ENCODE results near the gene GRAP2.
A peak's percentile ranks its signal among the peaks of the same experiment; 100 is the strongest.
"Not testable (repeated sequence)": the region's sequence is repeated elsewhere in the genome, so short reads cannot be mapped to it uniquely, and the experiment has no call there.

Gene GRAP2

DNA sequence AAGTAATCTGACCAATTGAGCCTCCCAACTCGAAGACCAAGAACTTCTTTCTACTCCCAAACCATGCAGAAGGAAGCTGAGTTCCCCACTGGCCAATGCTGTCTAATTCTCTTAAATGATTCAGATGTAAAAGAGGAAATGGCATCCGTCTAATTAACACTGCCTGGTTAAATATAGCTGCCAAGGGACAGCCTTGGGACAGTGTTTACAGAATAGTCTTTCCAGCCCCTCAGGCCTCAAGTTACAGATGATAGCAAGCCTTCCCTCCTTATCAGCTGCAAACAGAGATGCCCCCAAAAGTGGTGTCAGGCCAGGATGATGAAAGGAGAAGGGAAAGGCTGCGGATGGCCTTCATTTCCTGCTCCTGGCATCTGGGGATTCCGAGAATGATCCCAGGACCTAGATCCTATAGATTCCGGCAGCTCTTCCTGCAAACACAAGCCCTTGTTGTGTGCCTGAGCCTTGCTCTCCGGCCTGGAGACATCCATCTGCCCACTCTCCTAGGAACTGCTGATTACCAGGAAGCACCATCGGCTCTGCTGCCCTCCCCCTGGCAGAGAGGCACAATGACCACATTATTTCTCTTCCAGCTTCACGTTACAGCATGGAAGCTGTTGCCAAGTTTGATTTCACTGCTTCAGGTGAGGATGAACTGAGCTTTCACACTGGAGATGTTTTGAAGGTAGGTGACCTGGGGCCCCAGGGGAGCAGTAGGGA lies 45.8 kb downstream of the GRAP2 start:
- peak; percentile 35 for DNase-seq

DNA sequence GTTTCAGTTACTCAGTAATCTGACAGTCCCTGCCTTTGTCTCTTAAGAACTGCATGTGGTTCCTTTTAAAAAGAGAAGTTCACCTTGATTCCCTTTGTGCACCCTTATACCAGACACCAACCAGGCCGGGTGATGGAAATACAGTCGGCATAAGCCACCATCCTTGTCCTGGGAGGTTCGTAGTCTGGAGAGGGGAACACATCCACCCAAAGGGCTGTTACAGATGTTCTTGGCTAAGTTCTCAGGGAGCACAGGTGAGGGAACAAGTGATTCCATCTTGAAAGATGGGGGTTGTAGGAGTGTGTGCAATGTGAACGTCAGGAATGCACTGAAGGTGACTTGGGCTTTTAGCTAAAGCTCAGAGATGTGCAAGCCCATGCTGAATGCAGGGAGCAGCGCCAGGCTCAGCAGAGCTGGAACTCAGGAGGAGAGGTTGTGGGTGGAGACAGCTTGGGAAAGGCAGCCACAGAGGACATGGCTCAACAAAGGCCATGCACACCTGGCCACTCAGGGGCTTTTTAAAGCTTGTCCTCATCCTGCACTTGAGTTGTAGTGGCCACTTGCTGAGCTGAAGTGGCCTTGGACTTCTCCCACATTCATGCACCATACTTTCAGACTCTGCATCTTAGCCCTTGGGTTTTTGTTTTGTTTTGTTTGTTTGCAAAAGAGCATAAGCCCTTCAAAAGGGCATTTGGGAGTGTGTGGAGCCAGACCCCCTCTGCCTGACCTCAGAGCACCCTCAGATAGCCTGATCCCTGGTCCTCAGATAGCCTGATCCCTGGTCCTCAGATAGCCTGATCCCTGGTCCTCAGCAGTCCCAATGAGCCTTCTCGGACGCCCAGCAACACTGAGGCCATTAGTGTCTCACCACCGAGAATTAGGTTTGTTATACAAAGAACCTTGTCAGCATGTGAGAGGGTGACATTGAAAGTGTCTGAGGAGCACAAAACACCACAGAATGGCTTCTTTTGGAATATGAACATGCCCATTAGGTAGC lies 46.6 kb downstream of the GRAP2 start:
- peak; percentile 86 for DNase-seq

DNA sequence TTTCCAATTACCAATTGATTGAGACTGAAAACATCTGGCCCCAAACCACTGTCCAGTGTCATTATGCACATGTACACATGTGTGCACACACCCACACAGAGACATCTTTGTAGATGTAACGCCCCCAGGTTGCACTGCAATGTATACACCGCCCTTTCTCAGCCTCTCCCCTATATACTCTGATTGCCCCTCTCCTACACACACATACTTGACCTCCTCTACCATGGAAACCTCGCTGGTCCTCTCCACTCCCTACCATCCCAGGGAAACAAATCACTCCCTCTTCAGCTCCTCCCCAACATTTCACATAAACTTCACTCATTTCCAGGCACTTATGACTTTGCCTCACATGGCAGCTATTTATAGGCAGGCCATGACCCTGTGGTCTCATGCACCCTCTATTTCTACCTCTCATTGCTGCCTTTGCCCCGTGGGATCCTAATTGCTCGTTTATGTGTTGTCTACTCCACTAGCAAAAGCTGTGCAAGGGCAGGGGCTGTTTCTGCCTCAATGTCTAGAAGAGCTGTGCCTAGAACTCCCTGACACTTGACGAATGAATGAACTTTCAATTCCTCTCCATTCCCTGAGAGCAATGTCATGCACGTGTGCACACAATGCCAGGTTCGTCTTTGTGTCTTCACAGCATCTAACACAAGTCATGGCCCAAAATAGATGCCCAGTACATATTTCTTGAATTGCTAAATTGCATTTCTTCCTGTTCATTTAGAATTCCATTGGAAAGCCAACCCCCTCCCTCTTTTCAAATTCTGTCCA lies 49.3 kb downstream of the GRAP2 start:
- no peak for DNase-seq

DNA sequence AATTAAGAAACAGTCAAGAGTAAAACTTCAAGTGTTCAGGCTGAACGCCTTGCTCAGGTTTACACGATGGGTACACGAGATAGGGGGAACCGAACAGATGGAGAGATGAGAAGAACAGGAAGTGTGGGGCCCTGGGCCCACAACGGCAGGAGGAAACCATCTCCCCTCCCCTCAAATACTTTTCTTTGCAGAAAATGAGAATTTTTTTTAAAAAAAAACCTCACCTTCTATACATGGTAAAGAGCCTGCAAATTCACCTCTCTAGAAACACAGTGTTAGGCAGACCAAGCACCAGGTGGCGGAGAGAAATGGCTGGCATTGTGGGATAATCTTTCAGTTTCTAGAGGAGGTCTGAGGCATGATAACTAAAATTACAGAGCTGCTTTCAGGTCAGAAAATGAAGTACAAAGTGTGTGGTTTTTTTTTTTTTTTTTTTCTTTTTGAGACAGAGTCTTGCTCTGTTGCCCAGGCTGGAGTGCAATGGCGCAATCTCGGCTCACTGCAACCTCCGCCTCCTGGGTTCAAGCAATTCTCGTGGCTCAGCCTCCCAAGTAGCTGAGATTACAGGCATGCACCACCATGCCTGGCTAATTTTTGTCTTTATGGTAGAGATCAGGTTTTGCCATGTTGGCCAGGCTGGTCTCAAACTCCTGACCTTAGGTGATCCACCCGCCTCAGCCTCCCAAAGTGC lies 50.9 kb downstream of the GRAP2 start:
- DNase-seq: not testable (repeated sequence)

DNA sequence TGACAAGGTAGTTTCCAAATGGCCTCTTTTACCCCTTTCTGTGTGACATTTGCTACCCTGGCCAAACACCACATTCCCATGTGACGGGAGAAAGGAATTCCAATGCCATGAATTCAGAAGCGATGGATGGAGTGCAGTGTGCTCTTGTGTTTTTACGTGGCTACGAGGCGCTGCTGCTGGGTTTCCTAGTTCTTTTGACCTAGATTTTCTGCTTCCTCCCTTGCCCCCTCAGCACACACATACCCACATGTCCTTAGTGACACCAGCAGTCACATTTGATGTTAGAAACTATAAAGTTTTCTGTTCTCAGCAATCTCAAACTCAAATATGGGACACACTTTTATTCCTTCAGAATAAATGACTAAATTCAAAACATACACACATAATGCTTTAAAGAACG lies 51.5 kb downstream of the GRAP2 start:
- no peak for DNase-seq

DNA sequence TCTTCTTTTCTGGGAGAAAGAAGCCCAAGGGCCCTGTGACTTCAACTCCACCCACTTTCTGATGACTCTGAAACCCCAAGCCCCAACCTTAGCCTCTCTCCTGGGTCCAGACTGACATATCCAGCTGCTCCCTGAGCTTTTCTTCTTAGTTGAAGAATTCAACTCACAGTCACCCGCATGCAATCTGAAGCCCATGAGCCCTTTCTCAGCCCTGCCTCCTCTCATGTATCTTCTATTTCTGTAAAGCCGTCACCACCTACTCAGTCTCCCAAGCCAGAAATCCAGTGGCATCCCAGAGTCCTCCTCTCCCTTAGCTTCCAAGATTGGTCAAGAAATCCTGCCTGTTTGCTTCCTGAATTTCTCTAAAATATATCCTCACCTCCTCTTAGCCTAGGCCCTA lies 52.2 kb downstream of the GRAP2 start:
- no peak for DNase-seq

DNA sequence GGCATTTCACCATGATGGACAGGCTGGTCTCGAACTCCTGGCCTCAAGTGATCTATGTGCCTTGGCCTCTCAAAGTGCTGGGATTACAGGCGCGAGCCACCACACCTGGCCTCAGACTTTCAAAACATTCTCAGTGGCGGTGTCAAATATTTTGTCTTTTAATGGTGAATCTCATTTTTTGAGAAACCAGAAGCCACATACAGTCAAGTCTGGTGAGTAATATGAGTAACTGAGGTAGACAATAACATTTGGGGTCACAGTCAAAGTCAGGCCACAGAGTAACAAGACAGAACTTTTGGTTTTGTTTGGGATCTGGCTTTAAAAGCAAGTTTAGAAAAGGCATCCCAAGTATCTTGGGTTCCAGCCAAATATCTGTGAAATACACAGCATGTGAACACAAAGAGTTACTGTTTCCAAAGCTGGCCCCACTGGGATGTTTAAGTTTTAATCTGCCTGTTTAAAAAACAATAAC lies 53.7 kb downstream of the GRAP2 start:
- DNase-seq: no peak

DNA sequence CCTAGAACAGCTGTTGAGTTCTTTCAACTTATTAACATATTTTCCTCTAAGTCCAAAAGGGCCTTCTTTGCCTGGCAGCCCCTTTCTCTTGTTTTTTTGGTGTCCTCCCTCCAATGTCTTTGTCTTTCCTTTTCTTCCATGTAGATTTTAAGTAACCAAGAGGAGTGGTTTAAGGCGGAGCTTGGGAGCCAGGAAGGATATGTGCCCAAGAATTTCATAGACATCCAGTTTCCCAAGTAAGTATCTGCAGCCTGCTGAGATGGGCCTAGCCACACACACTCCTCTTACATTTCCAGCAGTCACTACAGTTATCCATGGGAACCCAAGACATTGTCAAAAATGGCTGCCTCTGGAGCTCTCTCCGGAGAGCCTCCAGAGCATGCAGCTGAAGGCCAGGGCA lies 54.8 kb downstream of the GRAP2 start:
- no peak for DNase-seq

DNA sequence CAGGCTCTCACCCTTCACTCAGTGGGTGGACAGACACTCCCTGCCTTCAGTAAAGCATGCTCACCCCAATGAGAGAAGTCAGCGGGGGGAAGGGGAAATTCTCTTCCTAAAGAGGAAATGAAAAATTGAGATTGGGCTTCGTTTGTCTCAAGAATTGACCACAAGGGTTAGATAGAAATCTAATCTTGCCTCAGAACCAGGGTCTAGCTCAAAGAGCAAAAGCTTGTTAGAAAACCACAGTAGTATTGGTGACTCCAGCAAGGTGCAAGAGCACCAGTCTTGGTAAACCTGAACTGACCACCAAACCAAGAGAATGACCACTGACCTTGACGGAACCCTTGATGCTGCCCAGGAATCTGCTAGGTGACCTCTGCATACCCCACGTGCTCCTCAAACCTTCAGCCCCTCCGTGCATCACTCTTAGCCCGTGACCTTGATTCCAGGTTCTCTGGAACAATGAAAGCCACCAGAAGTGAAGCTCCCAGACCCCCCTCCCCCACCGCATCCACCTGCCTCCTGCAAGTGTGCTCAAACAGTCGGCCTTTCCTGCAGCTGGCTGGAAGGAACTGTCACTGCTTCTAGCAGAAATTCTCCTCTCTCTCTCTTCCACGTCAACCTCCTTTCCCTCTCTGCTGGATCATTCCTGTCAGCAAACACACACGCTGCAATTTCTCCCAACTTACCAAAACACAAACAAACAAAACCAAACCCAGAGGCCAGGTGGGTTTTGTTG lies 56.2 kb downstream of the GRAP2 start:
- DNase-seq: no peak

DNA sequence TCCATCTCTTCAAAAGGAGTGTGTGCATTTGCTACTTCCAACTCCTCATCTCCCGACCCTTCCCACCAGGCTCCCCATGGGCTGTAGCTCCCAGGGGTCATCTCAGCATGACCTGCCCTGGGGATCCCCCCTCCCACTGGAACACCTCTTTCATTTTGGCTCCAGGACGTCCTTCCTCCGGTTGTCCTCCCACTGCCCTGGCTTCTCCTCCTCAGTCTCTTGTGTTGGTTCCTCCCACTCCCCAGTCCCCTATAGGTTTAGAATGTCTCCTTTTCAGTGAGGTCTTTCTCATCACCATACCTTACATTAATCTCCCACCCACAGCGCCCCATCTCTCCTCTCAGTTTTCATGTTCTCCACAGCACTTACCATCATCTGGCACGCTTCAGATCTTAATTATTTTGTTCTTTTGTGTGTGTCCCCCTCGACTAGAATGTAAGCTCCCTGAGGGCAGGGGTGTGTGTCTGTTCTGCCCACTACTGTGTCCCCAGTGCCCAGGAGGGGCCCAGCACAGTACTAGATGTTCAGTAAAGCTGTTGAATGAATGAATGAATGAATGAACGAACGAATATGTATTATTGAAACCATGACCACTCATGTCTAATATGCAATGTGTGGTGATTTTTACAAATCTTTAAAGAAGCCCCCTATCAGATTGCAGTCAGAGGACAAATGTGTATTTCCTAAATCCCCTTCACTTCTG lies 57.3 kb downstream of the GRAP2 start:
- DNase-seq: no peak

DNA sequence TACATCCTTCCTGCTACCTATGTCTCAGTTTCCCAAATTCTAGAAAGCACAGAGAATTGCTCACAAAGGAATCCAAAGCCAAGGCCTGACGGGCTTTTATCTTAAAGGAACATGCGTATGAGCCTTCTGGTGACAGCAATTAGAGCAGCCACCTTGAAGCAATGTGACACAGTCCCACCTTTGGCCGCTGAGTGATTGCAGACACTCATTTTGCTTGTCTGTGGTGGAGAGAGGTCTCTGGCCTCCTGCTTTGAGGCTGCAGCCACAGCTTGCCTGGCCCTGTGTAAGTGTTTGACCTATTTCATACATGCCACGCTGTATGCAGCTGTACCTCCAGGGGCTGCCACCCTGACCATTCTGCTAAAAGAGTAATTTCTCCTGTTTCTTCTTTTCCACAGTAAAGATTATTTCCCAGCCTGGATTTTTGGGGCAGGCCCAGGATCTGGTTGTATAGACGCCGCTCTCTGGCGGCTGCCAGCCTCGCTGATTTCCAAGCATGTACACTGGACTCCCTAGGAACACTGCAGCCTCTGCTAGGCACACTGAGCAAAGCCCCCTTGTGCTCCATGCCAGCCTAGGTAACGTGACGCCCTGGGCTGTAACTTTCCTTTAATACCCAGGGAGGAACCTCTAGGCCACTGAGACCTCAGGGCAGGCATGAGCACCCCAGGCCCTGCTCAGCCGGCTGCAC lies 58.2 kb downstream of the GRAP2 start:
- no peak for DNase-seq

DNA sequence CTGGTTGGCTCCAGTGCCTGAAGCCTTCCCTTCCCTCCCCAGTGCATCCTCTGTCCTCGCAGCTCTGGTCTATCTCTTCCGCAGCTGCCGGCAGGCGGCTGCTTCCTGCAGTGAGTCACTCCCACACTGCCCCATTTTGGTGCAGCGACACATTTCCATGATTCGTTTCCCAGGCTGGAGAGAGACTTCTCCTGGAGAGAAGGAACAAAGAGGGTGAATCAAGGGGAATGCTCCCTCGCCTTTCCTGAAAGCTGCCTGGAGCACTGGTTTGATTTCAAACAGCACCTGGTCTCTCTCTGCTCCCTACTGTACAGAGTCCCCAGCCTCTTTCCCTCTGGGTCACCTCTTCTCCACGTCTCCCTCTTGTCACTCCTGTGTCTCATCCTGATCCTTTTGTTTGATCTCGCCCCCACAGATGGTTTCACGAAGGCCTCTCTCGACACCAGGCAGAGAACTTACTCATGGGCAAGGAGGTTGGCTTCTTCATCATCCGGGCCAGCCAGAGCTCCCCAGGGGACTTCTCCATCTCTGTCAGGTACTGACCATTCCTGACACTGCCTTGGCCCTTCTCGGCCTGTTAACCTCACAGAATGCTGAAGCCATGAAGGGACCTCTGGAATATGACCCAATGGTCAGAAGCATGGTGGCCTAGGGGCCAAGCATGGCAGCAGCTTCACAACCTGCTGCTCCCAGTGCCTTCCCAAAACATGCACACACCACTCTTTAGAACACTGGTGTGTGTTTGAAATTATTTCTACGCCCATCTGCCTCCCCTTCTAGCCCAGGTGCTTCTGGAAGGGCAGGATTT lies 59.0 kb downstream of the GRAP2 start, which contains the start of gene TMA7B:
Gene TMA7B (plus strand): TSS at position 758 of the 808 bp plus-strand sequence. CDS start 3,978 bp downstream, outside the sequence.
- DNase-seq: no peak

DNA sequence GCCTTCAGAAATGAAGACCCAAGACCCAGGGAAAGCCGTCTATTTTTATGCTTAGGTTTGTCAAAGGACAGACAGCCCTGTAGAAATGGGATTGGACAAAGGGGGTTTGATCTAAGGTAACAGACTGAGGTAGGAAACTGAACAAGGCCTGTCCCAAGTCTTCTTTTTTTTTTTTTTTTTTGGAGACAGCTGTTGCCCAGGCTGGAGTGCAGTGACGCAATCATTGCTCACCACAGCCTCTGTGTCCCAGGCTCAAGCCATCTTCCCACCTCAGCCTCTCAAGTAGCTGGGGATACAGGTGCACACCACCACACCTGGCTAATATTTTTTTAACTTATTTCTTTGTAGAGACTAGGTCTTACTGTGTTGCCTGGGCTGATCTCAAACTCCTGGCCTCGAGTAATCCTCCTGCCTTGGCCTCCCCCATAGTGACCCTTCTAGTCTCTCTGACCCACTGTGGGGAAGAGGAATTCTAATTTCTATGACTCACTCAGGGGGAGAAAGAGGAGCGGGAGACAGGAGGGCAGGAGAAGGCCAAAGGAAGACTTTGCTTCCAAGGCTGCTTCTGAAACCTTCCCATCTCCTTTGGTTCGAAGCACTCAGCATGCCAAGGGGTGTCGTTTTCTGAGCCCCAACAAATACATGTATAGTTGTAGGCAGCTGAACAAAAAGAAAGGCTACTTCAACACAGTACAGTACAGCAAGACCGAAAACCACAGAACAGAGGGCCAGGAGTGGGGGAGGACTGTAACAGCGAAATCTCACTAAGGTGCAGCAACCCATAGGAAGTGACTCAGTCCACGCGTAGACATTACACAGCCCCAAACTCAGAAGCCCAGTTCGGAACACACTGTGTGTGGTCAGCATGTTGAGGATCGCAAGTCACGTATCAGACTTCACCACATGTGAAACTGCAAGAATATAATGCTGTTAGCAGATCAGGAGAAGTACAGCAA lies 60.2 kb downstream of the GRAP2 start:
- DNase-seq: no peak

DNA sequence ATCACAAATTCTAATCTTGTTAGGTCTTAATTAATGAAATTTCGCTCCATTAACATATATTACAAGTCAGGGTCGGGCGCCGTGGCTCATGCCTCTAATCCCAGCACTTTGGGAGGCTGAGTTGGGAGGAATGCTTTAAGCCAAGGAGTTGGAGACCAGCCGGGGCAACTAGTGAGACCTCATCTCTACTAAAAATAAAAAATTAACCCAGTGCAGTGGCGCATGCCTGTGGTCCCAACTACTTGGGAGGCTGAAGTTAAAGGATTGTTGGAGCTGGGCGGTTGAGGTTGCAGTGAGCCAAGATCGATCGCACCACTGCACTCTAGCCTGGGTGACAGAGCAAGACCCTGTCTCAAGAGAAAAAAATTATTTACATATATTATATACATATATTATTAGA lies 61.2 kb downstream of the GRAP2 start:
- no peak for DNase-seq

DNA sequence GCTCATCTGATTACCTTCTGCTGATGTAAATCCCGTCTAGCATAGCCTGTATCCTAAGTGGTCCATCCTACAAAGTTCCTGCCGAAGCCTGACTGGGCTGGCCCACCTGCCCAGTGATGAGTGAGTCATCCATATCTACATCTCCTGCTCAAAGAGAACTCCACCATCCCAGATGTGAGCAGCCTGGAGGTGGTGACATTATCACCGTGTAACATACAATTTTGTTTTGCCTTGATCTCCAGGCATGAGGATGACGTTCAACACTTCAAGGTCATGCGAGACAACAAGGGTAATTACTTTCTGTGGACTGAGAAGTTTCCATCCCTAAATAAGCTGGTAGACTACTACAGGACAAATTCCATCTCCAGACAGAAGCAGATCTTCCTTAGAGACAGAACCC lies 64.9 kb downstream of the GRAP2 start:
- DNase-seq: no peak

DNA sequence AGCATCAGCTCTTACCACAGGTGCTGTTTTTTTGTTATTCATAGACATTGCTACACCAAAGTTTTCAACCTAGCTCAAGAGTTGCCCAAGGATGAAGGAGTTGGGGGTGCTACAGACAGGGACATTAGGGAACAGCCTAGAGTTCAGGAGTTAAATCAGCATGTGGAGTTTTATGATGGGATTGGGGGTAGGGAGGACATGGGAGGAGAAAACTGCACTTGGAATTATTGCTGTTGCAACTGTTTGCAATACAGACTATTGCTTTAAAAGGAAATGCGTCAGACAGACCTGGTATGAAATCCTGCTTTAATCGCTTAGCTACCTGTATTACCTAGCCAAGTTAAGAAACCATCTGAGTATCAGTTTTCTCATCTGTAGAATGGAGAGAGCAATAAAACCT lies 65.6 kb downstream of the GRAP2 start:
- DNase-seq: no peak

DNA sequence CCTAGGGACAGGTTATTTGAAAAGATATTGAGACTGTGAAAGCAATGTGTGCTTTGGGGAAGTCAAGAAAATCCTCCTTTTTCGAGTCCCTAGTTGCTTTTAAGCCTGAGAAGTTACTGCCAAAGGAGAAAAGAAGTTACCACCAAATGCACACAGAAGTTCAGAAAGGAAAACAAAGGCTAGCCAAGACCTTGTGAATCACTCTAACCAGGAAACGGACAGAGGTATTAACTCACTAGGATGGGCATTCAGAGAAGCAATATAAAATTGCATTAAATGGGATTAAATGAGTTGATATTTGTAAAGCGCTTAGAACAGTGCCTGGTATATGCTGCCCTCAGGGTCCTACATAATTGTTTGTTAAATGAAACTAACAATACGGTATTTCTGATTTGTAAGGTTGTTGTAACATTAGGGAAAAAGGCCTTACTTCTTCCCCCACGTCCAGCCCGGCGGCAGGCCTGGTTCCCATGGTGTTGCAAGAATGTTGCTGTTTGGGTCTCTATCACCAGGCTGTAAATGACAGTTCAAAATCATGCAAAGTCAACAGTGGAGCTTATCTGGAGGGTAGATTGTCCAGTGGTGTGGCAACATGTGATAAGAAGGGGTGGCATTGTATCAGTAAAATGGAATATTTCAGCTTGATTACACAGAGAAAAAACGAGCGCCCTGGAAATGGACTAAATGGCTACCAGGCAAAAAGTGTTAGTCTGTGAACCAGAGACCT lies 66.4 kb downstream of the GRAP2 start:
- no peak for DNase-seq

Measured in DMS79 (cell line).